Activated CD4-positive, alpha-beta T cell treated with anti-CD3 and anti-CD28 coated beads for 24 hours (primary cell): Measurements from ENCODE around the gene CDS1.
"Not testable (repeated sequence)": the region's sequence is repeated elsewhere in the genome, so short reads cannot be mapped to it uniquely, and the experiment has no call there.

Source experiments
- DNase-seq, 2 donors: peaks; one replicate each; pipeline ENCODE4 v3.0.0-alpha.2; 2020; ENCODE audit warnings: low read depth in 2 of 2

Gene CDS1

DNA sequence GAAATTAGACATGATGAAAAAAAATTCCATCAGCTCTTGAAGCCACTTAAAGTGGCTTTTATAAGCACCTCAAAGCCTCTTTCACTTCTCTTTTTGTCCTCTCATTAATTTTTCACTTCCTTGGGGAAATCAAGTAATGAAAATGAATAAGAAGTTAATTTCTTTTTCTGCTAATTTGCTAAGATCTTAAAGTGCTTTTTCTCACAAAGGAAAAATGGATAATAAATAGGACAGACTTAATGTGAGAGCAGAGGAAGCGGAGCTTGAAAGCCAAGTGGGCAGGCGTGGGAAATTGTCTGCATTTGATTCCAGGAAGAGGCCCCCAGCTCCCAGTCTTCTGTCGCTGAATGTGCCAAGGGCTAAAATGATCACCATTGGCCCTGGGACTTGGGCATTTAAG, 28.6 kb downstream of the CDS1 start:
- no peak for DNase-seq

DNA sequence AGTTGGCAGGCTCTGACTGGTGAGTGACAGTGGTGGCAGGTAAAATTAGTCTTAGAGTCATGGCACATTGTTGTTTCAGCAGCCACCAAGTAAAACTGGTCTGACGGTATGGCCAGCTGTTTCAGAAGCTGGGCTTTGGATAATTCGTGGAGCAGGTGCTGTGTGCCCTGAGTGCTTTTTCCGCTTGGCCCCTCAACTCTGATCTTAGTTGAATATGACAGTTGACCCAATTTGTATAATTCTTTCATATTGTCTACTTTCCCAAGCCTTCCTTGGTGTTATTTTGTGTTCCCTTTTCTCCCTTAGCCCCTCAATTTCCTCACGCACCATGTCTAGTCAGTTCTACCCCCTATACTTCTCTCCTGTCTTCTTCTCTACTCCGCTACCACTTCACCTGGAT, 32.0 kb downstream of the CDS1 start:
- DNase-seq = no peak

DNA sequence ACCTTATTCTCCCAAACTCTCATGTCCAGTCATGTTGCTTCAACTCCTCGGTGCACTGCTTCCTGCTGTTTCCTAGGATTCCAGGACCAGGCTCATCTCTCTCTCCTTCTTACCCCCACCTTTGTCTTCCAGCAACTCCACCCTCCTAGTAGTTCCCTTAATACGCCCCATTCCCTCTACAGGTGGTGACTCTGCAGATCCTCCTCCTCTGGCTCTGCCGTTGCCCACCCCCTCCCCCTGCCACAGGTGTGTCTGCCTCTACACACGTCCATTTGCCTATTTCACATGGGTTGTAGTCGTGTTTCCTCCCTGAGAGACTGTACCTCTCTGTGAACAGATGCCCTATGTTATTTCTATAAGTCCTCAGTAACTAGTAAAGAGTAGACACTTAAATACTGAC, 32.4 kb downstream of the CDS1 start:
- no peak for DNase-seq

DNA sequence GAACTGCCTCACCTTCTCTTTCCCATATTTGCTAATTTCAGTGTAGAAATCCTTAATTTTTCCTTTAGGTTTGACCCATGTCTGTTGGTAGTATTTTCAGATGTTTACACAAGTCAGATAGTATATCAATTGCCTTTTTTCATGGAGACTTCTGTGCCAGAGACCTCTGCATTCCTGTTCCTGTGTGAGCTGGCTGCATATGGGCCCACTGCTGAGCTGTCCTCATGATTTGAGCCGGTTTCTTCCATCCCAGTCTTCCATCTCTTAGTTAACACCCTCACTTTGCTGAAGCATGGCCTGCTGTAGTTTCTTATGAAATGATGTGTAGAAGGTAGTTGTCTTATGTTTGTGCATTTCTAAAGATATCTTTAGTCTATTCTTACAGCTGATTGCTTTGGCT, 40.0 kb downstream of the CDS1 start:
- no peak for DNase-seq

DNA sequence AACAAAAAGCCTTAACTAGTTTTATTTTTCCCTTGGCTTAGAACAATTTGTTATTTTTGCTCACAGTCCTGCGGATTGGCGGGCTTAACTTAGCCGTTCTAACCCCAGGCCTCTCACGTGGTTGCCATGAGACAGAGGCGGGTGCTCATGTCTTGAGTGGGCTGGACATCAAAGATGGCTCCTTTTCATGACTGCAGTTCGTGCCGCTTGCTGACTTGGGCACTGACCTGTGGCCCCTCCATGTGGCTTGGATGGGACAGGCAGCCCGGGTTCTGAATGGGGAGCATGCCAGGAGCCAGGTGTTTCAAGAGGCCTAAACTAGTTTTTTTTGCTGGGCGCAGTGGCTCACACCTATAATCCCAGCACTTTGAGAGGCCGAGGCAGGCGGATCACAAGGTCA, 40.7 kb downstream of the CDS1 start:
- DNase-seq = no peak

DNA sequence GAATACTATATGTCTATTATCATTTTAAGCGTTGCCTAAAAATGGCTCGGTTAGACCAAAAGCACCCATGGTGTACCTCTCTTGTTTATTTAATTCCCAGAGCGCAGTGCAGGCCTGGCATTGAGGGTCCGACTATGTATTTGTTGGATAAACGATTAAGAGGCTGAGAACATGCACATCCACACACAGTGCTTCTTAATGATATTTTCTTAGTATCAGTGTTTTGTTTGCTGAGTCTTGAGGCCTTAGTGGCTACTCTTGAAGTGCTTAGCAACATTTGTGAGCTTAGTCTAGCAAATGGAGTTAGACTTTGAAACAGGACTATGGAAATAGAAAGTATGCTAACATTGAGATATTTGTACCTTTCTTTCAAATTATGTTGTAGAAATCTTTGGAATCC, 43.7 kb downstream of the CDS1 start:
- DNase-seq = no peak

DNA sequence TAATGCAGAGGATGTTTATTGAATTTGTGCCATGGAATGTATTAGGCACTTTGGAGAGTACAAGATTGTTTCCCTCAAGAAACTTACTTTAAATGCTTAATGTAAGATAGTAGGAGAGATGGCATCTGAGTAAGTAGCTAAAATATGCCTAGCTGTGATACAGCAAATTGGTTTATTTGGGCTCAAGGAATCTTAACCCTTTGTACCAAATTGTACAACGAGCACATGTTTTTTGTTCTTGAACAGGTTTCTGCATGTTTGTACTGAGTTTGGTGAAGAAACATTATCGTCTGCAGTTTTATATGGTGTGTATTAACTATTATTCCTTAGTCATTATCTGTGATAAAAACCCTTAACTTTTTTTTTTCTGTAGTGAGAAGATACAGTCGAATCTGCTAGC, 48.6 kb downstream of the CDS1 start:
- no peak for DNase-seq

DNA sequence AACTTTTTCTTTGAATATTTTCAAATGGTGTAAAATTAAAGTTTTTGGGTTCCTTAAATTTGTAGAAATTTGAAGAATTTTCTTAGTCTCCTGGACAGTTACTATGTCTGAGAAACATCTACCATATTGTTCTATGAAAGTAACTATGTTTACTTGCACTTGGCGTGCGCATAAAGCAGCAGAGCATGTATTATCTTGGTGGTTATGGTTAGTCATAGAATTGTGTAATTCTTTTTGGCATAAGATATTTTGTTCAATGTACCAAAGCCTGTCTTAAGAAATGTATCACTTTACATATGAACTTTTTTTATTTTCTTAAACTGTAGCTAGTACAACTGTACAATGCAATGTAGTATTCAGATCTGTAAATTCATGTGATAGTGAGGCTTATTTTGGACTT, 49.2 kb downstream of the CDS1 start:
- DNase-seq = no peak

DNA sequence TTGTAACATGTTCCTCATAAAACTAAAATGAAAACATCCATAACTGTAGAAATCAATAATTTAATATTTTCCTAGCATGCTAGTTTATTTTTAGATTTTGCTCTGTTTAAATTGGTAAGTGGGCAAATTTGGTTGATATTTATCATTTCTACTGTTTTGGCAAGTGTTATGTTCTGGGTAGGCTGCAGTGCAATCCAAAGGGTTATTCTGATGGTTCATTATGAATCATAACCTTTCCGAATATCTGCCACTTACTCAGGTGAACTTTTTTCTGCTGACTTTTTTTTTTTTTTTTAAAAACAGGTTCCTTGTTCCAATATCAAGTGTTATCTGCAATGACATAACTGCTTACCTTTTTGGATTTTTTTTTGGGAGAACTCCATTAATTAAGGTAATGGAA, 52.0 kb downstream of the CDS1 start:
- DNase-seq = no peak

DNA sequence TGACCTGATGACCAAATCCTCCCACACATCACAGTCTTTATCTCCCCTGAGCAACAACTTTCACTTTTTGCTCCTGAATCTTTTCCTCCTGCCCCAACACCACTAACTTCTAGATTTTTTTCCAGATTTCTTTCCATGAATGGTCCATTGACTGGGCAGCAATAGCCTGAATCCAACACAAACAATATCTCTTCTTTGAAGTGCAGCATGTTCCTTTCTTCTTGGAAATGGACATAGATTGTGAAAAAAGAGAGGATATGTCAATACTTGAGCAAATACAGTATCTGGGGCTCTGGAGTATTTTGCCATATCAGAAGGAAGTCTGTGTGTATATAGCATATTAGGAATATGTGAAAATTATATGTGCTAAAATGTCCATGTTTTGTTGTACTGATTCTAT, 55.2 kb downstream of the CDS1 start:
- DNase-seq = no peak

DNA sequence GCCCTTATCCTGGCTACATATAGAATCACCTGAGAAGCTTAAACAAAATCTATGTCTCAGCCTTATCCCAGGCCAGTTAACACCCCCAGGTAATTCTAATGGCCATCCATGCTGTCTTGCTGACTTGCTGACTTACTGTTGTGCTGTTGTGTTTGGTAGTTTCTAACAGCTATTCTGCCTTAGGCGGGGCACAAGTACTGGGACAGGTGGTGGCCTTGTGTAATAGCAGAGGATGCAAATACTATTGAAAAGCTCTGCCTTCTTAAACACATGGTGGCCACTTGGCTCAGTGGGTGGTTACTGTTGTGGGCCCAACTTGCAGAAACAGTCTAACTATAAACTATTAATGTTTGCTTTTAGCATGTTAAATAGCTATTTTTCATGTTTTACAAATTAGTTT, 56.2 kb downstream of the CDS1 start:
- no peak for DNase-seq

DNA sequence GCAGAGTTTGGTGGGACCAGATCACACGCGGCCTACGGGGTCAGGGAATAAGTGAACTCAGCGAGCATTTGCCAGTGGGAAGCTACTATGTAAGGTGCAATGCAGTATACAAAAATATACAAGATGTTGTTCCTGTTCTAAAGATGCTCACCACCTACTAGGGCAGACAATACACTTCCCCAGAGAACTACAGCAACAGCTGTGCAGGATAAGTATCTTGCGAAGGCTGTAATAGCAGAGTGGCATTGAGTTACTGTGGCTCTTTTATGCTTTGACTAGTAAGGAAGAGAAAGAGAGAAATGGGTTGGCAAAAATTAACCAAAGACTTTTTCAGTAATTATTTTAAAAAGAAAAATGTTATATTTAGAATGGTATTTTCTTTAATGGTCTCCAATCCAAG, 61.2 kb downstream of the CDS1 start:
- no peak for DNase-seq

DNA sequence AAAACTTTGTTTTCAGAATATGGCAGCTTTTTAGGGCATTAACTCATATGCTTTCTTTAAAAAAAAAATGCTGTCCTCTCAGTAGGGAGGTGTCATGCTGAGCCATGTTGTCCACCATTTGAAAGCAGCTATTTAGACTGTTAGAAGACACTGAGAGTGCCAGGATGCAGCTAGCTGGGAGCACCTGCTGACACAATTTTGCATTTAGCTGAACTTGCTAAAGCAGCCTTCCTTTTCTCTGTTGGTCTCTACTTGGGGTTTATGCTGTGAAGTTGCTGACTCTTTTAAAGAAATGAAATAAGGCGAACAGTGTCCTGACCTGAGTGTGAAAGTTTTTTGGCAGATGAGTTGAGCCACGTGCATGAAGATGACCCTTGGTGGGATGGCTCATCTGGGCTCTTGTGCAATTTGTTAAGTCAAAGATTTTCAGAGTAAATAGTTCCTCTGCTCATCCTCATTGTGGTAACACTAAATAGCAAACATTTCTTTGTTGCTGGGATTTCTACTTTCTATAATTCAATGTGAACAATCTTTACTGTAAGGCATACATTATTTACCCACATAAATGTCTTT, 64.5 kb downstream of the CDS1 start:
- DNase-seq = no peak

DNA sequence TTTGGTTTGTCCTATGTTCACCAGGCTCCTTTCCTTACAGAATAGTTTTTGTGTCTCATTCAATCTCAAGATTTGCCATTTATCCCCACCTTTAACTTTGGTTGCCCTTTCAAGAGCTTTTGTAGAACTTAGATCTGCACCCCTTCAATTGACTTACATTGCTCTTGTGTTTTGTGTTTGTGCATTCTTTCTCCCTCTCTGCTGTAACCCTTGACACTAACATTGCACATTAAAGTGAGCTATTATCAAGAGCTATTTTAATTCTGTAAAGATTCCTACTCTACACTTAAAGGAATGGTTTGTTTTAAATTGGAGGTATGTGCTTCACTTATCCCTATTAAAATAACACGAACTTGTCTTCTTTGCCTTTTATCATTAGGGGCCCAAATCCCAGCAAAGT, 65.3 kb downstream of the CDS1 start:
- no peak for DNase-seq

DNA sequence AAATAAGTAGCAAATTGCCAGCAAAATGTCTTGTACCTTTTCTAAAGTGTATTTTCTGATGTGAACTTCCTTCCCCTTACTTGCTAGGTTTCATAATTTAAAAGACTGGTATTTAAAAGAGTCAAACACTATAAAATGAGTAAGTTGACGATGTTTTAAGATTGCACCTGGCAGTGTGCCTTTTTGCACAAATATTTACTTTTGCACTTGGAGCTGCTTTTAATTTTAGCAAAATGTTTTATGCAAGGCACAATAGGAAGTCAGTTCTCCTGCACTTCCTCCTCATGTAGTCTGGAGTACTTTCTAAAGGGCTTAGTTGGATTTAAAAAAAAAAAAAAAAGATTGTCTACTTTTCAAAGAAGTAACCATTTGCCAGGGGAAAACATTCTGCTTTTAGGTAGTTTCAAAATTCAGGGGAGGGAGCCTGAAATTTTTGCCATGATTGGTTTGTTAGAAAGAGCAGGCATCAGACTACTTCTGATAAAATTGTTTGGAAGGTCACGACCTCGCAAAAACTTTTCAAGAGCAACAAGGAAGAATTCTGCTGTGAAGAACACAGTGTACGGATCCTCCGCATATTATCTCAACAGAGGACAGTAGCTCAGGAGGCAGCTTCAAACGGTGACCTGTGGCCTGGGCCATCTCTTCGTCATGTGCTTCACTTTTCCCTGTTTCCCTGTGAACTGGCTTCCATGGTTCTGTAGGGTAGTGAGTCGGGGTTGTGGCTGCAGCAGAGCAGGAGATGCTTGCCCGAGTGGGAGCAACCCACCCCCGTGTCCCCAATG, 66.1 kb downstream of the CDS1 start:
- DNase-seq = no peak

DNA sequence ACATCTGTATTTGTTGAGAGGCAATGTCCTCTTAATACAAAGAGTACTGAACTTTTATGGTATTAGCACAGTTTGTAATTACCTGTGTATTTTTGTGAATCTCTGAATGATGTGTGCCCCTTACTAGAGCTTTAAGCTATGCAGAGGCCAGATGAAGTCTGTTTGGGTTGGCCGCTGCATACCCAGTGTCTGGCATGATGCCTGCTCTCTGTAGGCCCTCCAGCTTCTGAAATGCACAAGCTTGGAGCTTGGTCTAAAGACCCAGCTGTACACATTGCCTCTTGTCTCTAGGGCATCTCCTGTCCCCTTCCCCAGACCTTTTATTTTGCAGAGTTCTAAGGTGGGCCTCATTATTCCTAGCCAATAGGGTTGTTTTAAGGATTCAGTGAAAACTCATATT, 68.6 kb downstream of the CDS1 start:
- no peak for DNase-seq

DNA sequence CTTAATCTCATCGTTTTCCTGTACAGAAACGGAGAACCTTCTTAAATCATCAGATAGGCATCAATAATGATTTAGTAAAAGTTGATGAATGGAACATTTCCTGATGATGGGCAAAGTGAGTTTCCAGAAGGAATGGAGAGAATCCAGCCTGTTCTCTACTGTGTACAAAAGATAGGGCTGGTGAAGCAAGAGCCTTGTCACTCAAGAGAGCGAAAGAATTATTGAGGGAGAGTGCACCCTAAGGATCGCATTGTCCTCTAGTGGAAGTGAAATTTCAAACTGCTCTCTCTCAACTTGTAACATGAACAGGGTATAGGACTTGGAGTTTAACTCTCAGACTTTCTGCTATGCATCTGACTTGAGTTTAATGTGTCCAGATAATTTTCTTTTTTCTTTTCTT, 69.6 kb downstream of the CDS1 start:
- no peak for DNase-seq

DNA sequence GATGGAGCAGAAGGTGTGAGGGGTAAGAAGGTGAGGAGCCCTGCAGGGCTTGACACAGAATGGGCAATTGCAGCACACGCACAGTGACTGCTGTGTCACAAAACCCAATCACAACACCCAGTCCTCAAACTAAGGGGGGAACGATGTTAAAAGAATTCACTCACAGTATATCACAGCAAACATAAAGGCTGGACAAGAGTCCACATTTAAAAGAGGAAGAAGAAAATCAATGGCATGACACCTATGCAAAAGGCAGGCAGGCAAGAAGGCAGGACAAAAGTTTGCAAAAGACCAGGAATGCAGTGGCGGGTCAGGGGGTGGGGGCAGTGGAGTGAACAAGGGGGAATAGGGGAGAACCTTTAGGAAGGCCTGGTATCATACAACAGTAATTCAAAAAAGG, 77.7 kb downstream of the CDS1 start:
- no peak for DNase-seq

DNA sequence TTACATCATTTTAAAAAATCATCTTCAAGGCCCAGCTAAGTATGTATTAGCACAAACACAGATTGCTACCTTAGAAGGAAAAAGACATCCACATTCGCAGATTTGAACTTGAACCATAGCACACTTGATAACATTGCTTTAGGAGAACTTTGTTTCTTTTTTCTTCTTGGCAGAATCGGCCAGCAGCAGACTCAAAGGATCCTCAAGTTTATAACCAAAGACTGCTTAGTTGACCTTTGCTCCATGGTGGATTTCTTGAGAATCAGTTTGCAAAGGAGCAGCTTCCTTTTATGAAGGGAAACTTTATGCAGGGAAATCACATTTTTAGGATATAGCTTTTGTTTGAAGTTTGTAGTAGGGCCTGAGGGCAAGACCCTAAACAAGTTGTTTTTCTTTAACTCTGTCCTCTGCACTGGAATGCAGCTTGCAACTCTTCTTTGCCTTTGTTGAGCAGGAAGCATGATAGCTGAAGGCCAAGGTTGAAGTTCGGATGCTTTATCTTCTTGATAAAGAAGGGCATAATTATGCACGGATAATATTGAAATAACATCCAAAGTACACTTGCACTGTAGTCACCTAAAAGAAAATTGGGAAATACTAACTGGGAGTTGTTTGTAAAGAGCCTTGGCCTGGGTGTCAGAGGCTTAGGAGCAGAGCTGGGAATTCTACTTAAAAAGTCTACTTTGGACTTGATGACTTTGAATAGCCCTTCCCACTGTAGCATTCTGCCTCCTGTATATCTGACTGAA, 78.4 kb downstream of the CDS1 start:
- DNase-seq = no peak

DNA sequence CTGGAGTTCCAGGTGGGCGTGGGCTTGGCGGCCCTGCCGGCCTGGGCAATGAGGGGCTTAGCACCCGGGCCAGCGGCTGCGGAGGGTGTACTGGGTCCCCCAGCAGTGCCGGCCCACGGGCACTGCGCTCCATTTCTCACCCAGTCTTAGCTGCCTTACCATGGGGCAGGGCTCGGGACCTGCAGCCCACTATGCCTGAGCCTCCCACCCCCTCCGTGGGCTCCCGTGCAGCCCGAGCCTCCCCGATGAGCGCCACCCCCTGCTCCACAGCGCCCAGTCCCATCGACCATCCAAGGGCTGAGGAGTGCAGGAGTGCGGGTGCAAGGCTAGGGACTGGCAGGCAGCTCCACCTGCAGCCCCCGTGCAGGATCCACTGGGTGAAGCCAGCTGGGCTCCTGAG, 81.8 kb downstream of the CDS1 start:
- not testable (repeated sequence) for DNase-seq

DNA sequence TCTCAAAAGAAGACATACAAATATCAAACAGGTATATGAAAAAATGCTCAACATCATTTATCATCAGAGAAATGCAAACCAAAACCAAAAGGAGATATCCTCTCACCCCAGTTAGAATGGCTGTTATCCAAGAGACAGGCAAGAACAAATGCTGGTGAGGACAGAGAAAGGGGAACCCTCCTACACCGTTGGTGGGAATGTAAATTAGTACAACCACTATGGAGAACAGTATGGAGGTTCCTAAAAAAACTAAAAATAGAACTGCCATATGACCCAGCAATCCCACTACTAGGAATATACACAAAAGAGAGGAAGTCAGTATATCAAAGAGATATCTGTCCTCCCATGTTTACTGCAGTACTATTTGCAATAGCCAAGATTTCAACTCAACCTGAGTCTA, 83.5 kb downstream of the CDS1 start:
- DNase-seq = no peak

DNA sequence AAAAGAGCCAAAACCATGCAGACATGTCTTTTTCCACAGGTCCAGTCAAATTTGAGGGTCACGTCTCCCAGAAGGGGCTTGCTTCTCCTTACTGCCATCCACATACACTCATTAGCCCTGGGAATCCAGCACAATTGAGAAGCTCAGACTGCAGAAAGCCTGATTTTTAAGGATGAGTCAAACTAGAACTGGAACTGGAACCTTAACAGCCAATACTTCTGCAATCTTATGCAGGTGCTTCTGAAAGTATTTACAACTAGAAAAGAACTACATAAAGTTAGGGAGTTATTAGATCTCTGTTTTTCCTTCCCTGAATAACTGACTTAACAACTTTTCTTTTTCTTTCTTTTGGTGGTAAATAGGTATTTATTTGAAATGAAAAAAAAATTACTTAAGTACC, 86.3 kb downstream of the CDS1 start:
- no peak for DNase-seq

DNA sequence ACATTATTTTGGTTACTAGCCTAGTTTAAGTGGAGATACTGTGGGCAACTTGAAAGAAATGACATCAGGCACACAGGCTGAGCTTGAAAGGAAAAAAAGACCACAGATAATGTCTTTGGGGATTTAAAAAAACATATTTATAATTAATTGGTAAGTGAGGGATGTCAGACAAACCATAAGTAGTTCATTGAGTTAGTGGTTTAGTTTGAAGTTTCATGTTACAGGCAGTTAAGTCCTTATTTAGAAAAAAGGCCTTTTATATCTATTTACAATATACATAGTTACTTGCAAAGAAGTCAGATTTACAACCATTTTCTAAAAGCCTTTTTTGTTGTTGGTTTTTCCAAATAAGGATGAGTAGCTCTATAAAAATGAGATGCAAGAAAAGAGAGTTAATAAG, 89.2 kb downstream of the CDS1 start:
- DNase-seq = no peak
